Esophagus squamous epithelium (tissue), 4 donors: ENCODE measurements around the gene PKIG.

Experiments used
- CTCF ChIP-seq, 6 experiments: fragments of 450-650 bp in 4 of 6; fragments of 200-600 bp in 2 of 6; sonication (generic) in 2 of 6; IDR thresholded peaks; one replicate each; pipeline ENCODE4 v1.5.1; 2016 to 2019; ENCODE audit warnings: antibody characterized with exemption in 6 of 6, mild to moderate bottlenecking in 4 of 6, moderate library complexity in 4 of 6
- POLR2A ChIP-seq, 4 donors: fragments of 450-650 bp; IDR thresholded peaks; one replicate each; pipeline ENCODE4 v1.6.1; 2017; ENCODE audit warnings: antibody characterized with exemption in 4 of 4, mild to moderate bottlenecking in 4 of 4, moderate library complexity in 3 of 4

DNA sequence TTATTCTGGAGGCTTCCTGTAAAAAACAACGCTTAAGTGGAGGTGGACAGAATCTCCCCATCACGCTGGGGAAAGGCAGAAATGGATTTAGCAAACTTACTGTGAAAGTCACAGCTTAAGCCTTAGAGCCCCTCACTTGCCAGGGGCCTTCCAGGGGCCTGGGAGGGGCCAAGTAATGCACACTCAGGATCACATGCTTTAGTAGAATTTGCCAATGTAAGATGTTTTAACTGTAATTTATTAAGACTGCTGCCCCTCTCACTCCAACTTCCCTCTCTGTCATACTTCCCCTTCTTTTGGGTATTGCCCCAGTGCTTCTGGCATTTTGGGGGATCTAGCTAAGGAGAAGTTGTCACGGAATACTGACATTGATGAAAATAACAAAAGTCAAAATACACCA is 81.8 kb downstream of the PKIG start:
- TF ChIP-seq CTCF (IDR thresholded peaks at IDR 0.05) (no peak), POLR2A (IDR thresholded peaks at IDR 0.05) (no peak)
